SK-N-SH (cell line): ENCODE data around the gene ZNF786. TPM values are rescaled to one million over a fixed set of nuclear protein-coding genes. Genes with fewer than 3 reads are reported as not detected.

Experiments
- CTCF ChIA-PET: fragments of 300-600, 350-600 bp; formaldehyde crosslinking; extraction: SDS; loops from one replicate; lab custom pipeline; 2021; lab: Yijun Ruan, JAX
- POLR2A ChIA-PET: fragments of 350-600 bp; sonication (Branson Sonifier 250); formaldehyde crosslinking; extraction: SDS; loops from one replicate; lab custom pipeline; 2020; ENCODE audit warnings: antibody characterized with exemption, inconsistent platforms; lab: Yijun Ruan, JAX
- DNase-seq: peaks from one replicate; pipeline ENCODE4 v3.0.0; 2012
- H2AFZ ChIP-seq: fragments of 200-600 bp; sonication (generic); 2 replicates; pipeline ENCODE4 v1.8.1; 2016; ENCODE audit warnings: antibody characterized with exemption, mild to moderate bottlenecking, low read depth
- H3F3A ChIP-seq: fragments of 200-600 bp; sonication (generic); replicated peaks from 2 replicates; pipeline ENCODE3; 2016; ENCODE audit warnings: antibody characterized with exemption, mild to moderate bottlenecking; ENCODE audit not compliant: insufficient read depth
- H3K27ac ChIP-seq, 2 experiments: fragments of 200-500 bp in 1 of 2; fragments of 200-600 bp in 1 of 2; sonication (Bioruptor generic) in 1 of 2; sonication (generic), shearing (Covaris generic) in 1 of 2; 2 replicates each; pipeline versions ENCODE4 v1.5.1 to v1.6.1; 2014 to 2016; ENCODE audit warnings: low read depth in 2 of 2, inconsistent platforms in 1 of 2, low read length in 1 of 2, mild to moderate bottlenecking in 1 of 2, mixed read lengths in 1 of 2
- H3K27me3 ChIP-seq: fragments of 200-600 bp; sonication (generic), shearing (Covaris generic); 2 replicates; pipeline ENCODE4 v1.6.1; 2016; ENCODE audit warnings: mixed run types; ENCODE audit not compliant: insufficient read depth
- H3K36me3 ChIP-seq, 2 experiments: fragments of 200-500 bp in 1 of 2; fragments of 200-600 bp in 1 of 2; sonication (Bioruptor generic) in 1 of 2; sonication (generic) in 1 of 2; replicated peaks in 1 of 2; 2 replicates each; pipeline versions ENCODE3 to v1.5.1; 2014 to 2016; ENCODE audit warnings: low read length in 1 of 2, mild to moderate bottlenecking in 1 of 2; ENCODE audit not compliant: insufficient read depth in 2 of 2, control insufficient read depth in 1 of 2
- H3K4me1 ChIP-seq, 2 experiments: fragments of 200-500 bp in 1 of 2; fragments of 200-600 bp in 1 of 2; sonication (Bioruptor generic) in 1 of 2; sonication (generic), shearing (Covaris generic) in 1 of 2; 2 replicates each; pipeline versions ENCODE4 v1.5.1 to v1.6.1; 2014 to 2016; ENCODE audit warnings: low read depth in 1 of 2, low read length in 1 of 2, mixed run types in 1 of 2; ENCODE audit not compliant: insufficient read depth in 2 of 2, control insufficient read depth in 1 of 2
- H3K4me2 ChIP-seq: fragments of 200-600 bp; sonication (generic), shearing (Covaris generic); 2 replicates; pipeline ENCODE4 v1.6.1; 2017; ENCODE audit warnings: mixed run types
- H3K4me3 ChIP-seq, 2 experiments: fragments of 200-500 bp in 1 of 2; fragments of 200-600 bp in 1 of 2; sonication (Bioruptor generic) in 1 of 2; sonication (generic), shearing (Covaris generic) in 1 of 2; 2 replicates each; pipeline versions ENCODE4 v1.5.1 to v1.8.1; 2014 to 2016; ENCODE audit warnings: low read depth in 2 of 2, inconsistent platforms in 1 of 2, low read length in 1 of 2, mild to moderate bottlenecking in 1 of 2, mixed read lengths in 1 of 2, moderate library complexity in 1 of 2
- H3K79me2 ChIP-seq: fragments of 200-600 bp; sonication (generic); 2 replicates; pipeline ENCODE4 v1.8.1; 2017; ENCODE audit warnings: mild to moderate bottlenecking; ENCODE audit not compliant: insufficient read depth
- H3K9ac ChIP-seq: fragments of 200-600 bp; sonication (generic); 2 replicates; pipeline ENCODE4 v1.6.1; 2017; ENCODE audit warnings: mixed run types
- H3K9me2 ChIP-seq: fragments of 200-600 bp; sonication (generic); 2 replicates; pipeline ENCODE4 v1.6.1; 2017; ENCODE audit warnings: mixed run types
- H3K9me3 ChIP-seq: fragments of 200-600 bp; sonication (generic); 2 replicates; pipeline ENCODE4 v1.6.1; 2017; ENCODE audit warnings: mixed run types, mild to moderate bottlenecking, moderate library complexity
- H4K20me1 ChIP-seq: fragments of 200-600 bp; sonication (generic); 2 replicates; pipeline ENCODE4 v1.6.1; 2017; ENCODE audit warnings: mild to moderate bottlenecking, mixed run types; ENCODE audit not compliant: insufficient read depth
- CHD2 ChIP-seq: fragments of 150-350 bp; IDR thresholded peaks from 2 replicates; pipeline ENCODE4 v1.6.1; 2018; ENCODE audit warnings: low read length; ENCODE audit not compliant: partially characterized antibody
- ELF1 ChIP-seq: IDR thresholded peaks from 2 replicates; pipeline ENCODE4 v1.4.0; 2012
- FOSL2 ChIP-seq: IDR thresholded peaks from 2 replicates; pipeline ENCODE4 v1.4.0; 2012; ENCODE audit warnings: low read depth, mild to moderate bottlenecking, moderate library complexity, borderline replicate concordance
- FOXJ3 ChIP-seq: sonication (generic); formaldehyde crosslinking; IDR thresholded peaks from 2 replicates; pipeline ENCODE4 v1.5.1; 2020; ENCODE audit warnings: mild to moderate bottlenecking, missing genetic modification reagents
- FOXM1 ChIP-seq: IDR thresholded peaks from 2 replicates; pipeline ENCODE4 v1.4.0; 2012; ENCODE audit warnings: low read depth, mild to moderate bottlenecking
- GATA2 ChIP-seq: sonication (generic); formaldehyde crosslinking; IDR thresholded peaks from 2 replicates; pipeline ENCODE4 v1.5.0; 2020; ENCODE audit warnings: mild to moderate bottlenecking, missing genetic modification reagents
- MEF2A ChIP-seq: IDR thresholded peaks from 2 replicates; pipeline ENCODE4 v1.4.0; 2012; ENCODE audit warnings: low read depth, borderline replicate concordance
- NFIC ChIP-seq: IDR thresholded peaks from 2 replicates; pipeline ENCODE4 v1.4.0; 2012; ENCODE audit warnings: borderline replicate concordance
- POLR2AphosphoS5 ChIP-seq: IDR thresholded peaks from 2 replicates; pipeline ENCODE4 v1.6.1; 2012; ENCODE audit warnings: low read depth, low read length
- RCOR1 ChIP-seq: fragments of 150-350 bp; IDR thresholded peaks from 2 replicates; pipeline ENCODE4 v1.6.1; 2017; ENCODE audit warnings: antibody characterized with exemption, low read length
- SIN3A ChIP-seq: IDR thresholded peaks from 2 replicates; pipeline ENCODE4 v1.6.1; 2012; ENCODE audit warnings: low read depth, mild to moderate bottlenecking, low read length, moderate library complexity, borderline replicate concordance
- TAF1 ChIP-seq: IDR thresholded peaks from 2 replicates; pipeline ENCODE4 v1.6.1; 2012; ENCODE audit warnings: low read depth, mild to moderate bottlenecking, low read length, moderate library complexity, borderline replicate concordance
- TCF12 ChIP-seq: IDR thresholded peaks from 2 replicates; pipeline ENCODE4 v1.4.0; 2012
- YY1 ChIP-seq: IDR thresholded peaks from 2 replicates; pipeline ENCODE4 v1.4.0; 2012; ENCODE audit warnings: low read depth, mild to moderate bottlenecking
- WGBS: methylation state at CpG from one replicate; pipeline ENCODE4 v1.1.6; 2017; ENCODE audit warnings: low lambda C conversion rate; 5-methylcytosine and 5-hydroxymethylcytosine counted together
- polyA plus RNA-seq, 3 experiments: library from polyadenylated mRNA; depleted of rRNA; stranded (reverse); fragments of >200 nt; gene quantifications; 2 replicates each; pipeline ENCODE4 v1.2.3, GENCODE V29; 2012
- TF ChIP-seq, protein P1 (sequence below): fragments of 150-350 bp; IDR thresholded peaks from 2 replicates; pipeline ENCODE4 v1.6.1; 2016; ENCODE audit warnings: mild to moderate bottlenecking, low read depth, low read length
- TF ChIP-seq, protein P2 (sequence below): IDR thresholded peaks from 2 replicates; pipeline ENCODE4 v1.4.0; 2012; ENCODE audit warnings: low read depth, borderline replicate concordance
- TF ChIP-seq, protein P3 (sequence below): IDR thresholded peaks from 2 replicates; pipeline ENCODE4 v1.4.0; 2012; ENCODE audit warnings: low read depth
- TF ChIP-seq, protein P4 (sequence below): IDR thresholded peaks from 2 replicates; pipeline ENCODE4 v1.4.0; 2012; ENCODE audit warnings: low read depth, borderline replicate concordance

ZNF786 gene
- polyA plus RNA-seq, 1 of the 3 experiments (the other 2 are of a cell fraction) = 5.0 TPM

DNA sequence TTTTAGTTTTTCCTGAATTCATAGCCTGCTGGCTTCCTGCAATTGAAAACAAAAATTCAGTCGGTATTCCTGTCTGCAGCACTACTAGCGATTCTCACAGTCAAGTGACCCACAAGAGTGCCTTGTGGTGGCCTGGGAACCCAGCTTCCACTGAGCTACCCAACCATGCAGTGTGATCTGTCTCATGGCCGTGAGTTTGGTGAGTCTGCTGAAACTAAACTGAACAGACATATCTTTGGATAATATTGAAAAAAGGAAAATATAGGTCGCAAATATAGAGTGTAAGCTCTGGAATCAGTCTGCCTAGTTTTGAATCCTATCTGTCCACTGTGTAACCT, 18.1 kb downstream of the ZNF786 start:
- POLR2A ChIA-PET = no interaction called here
- Histone ChIP-seq H3K36me3 (peaks cover 39 to 47% of the 10 kb centered on the region in 2 experiments), H2AFZ (no peak overlapping the region), H3K9ac (no peak overlapping the region), H3F3A (no peaks in the 10 kb centered on the region), H3K27ac (no peak overlapping the region), H3K79me2 (peaks cover 4% of the 10 kb centered on the region; the same call in 1 of the 2 replicates), H3K9me3 (no peaks in the 10 kb centered on the region), H4K20me1 (no peaks in the 10 kb centered on the region), H3K4me3 (no peak overlapping the region), H3K27me3 (no peaks in the 10 kb centered on the region), H3K9me2 (no peaks in the 10 kb centered on the region), H3K4me2 (no peak overlapping the region), H3K4me1 (no peaks in the 10 kb centered on the region)
- DNase-seq = no peak
- 97% methylated on average over 4 of the region's 4 CpGs for WGBS
- TF ChIP-seq FOXM1 (no peak), YY1 (no peak), CHD2 (no peak), TCF12 (no peak), SIN3A (no peak), RCOR1 (no peak), ELF1 (no peak), MEF2A (no peak), FOSL2 (no peak), GATA2 (CRISPR knock-in tag) (no peak), POLR2AphosphoS5 (no peak), NFIC (no peak), FOXJ3 (no peak), TAF1 (no peak)
- TF ChIP-seq, protein P1, sequence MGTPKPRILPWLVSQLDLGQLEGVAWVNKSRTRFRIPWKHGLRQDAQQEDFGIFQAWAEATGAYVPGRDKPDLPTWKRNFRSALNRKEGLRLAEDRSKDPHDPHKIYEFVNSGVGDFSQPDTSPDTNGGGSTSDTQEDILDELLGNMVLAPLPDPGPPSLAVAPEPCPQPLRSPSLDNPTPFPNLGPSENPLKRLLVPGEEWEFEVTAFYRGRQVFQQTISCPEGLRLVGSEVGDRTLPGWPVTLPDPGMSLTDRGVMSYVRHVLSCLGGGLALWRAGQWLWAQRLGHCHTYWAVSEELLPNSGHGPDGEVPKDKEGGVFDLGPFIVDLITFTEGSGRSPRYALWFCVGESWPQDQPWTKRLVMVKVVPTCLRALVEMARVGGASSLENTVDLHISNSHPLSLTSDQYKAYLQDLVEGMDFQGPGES = no peak
- TF ChIP-seq, protein P2, sequence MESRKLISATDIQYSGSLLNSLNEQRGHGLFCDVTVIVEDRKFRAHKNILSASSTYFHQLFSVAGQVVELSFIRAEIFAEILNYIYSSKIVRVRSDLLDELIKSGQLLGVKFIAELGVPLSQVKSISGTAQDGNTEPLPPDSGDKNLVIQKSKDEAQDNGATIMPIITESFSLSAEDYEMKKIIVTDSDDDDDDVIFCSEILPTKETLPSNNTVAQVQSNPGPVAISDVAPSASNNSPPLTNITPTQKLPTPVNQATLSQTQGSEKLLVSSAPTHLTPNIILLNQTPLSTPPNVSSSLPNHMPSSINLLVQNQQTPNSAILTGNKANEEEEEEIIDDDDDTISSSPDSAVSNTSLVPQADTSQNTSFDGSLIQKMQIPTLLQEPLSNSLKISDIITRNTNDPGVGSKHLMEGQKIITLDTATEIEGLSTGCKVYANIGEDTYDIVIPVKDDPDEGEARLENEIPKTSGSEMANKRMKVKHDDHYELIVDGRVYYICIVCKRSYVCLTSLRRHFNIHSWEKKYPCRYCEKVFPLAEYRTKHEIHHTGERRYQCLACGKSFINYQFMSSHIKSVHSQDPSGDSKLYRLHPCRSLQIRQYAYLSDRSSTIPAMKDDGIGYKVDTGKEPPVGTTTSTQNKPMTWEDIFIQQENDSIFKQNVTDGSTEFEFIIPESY = no peak
- TF ChIP-seq, protein P3, sequence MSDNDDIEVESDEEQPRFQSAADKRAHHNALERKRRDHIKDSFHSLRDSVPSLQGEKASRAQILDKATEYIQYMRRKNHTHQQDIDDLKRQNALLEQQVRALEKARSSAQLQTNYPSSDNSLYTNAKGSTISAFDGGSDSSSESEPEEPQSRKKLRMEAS = no peak
- TF ChIP-seq, protein P4, sequence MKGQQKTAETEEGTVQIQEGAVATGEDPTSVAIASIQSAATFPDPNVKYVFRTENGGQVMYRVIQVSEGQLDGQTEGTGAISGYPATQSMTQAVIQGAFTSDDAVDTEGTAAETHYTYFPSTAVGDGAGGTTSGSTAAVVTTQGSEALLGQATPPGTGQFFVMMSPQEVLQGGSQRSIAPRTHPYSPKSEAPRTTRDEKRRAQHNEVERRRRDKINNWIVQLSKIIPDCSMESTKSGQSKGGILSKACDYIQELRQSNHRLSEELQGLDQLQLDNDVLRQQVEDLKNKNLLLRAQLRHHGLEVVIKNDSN = no peak
- CTCF ChIA-PET = interaction anchor here (0.8 to 2.4 kb wide), 5 partner anchors 15 to 75 kb away, joined by 3 to 8 read pairs (median 4); partner anchors contain the start of genes ZNF398 and ZNF425
